Activated naive CD4-positive, alpha-beta T cell treated with anti-CD3 and anti-CD28 coated beads, Interleukin-2, amount 50 U/mL, for 72 hours (primary cell): ENCODE measurements around the gene MTMR10. TPM values are rescaled to one million over a fixed set of nuclear protein-coding genes. Genes with fewer than 3 reads are reported as not detected.

Source experiments
- ATAC-seq, 2 donors: fragments of 150-1000 bp; cut with Tn5 transposase; 2 replicates each; pipeline ENCODE4 v1.10.0; 2021; ENCODE audit warnings: mild to moderate bottlenecking in 2 of 2, moderate library complexity in 2 of 2
- DNase-seq, 2 donors: peaks; one replicate each; pipeline ENCODE4 v3.0.0; 2021 to 2022; ENCODE audit warnings: low spot score in 2 of 2
- H3K27ac Mint-ChIP-seq, 2 donors: one replicate each; pipeline ENCODE4 v1.8.0; 2022; ENCODE audit warnings: mild to moderate bottlenecking in 2 of 2, mixed read lengths in 2 of 2
- H3K36me3 Mint-ChIP-seq, 2 donors: one replicate each; pipeline ENCODE4 v1.8.0; 2022; ENCODE audit warnings: mixed read lengths in 2 of 2
- H3K9me3 Mint-ChIP-seq, 2 donors: one replicate each; pipeline ENCODE4 v1.8.0; 2022; ENCODE audit warnings: mixed read lengths in 2 of 2
- total RNA-seq, 2 donors: library from RNA; stranded (reverse); gene quantifications; one replicate each; pipeline ENCODE4 v1.2.3, GENCODE V29; 2022

MTMR10 gene
- total RNA-seq, 2 donors from 2014 or later = 13.1 to 14.5 TPM

DNA sequence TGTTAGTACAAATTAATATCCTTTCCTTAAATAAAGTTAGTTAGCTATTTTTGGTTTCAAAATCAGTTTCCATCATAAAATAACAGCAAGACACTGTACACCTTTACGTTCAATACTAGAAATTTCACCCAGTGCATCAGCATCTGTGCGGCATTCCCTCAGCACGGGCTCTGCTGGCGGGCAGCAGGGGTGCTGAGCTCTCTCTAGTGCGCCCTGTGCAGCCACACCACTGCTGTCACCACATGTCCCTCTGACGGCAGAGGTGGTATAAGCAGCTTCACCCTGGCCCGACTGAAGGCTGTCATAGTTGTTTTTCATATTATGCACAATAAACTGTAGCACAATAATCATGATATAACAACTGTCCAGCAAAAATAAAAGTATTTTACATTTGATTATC is 52.3 kb downstream of the MTMR10 start:
- Mint-ChIP-seq H3K27ac (no peak overlapping the region), H3K36me3 (peaks cover 13% of the 10 kb centered on the region in 2 donors), H3K9me3 (no peaks in the 10 kb centered on the region)
- DNase-seq = no peak
- no peak for ATAC-seq

DNA sequence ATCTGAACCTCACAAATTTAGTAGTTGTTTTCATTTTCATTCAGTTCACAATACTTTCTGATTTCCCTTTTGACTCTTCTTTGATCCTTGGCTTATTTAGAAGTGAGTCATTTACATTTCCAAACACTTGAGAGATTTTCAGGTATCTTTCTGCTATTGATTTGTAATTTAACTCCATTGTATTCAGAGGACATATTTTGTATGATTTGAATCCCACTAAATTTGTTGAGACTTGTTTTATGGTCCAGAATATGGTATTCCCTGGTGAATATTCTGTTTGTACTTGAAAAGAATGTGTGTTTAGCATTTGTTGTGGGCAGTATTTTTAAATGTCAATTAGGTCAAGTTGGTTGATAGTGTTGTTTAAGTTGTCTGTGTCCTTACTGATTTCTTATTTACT is 58.1 kb downstream of the MTMR10 start:
- Mint-ChIP-seq H3K36me3 (peaks cover 12 to 46% of the 10 kb centered on the region in 2 donors), H3K27ac (peak overlapping the region in 1 of 2 donors; percentile 51), H3K9me3 (no peaks in the 10 kb centered on the region)
- peak in 1 of 2 donors; percentile 60 for ATAC-seq
- DNase-seq = no peak

DNA sequence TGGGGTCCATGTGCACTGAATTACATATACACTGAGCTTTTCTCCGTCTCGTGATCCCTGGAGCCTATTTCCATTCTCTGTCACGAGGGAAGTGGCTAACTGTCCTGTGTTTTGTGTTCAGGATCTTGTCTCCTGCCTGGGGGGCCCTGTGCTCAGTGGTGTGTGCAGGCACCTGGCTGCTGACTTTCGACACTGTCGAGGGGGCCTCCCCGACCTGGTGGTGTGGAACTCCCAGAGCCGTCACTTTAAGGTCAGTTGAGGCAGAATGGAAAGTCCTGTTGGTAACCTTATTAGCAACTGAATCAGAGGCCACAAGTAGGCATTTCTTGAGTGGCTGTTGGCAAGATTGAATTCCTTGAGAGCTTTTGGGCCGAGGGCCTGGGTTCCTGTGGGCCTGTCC is 61.0 kb downstream of the MTMR10 start:
- no peak for ATAC-seq
- DNase-seq = no peak
- Mint-ChIP-seq H3K27ac (no peak overlapping the region), H3K9me3 (no peaks in the 10 kb centered on the region), H3K36me3 (peaks cover 12 to 39% of the 10 kb centered on the region in 2 donors)

DNA sequence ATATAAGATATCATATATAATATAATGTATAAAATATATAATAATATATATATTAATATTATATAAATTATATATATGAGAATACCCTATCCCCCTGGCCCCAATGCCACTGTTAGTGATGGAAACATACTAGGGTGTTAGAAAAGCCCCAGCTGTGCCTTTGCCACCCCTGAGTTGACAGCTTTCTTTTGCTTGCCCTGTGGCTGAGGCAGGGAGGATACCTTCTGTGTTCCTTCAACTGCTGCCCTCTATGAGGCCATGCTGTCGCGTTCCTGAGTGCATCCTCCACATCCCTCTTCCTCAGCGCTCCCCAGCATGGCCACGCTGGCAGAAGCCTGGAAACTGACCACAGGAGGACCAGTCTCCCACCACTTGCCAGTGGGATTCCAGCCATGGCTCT is 61.4 kb downstream of the MTMR10 start:
- no peak for DNase-seq
- peaks cover 12 to 39% of the 10 kb centered on the region in 2 donors for H3K36me3 Mint-ChIP-seq
- H3K27ac Mint-ChIP-seq = no peak overlapping the region
- peak in 1 of 2 donors; percentile 31 for ATAC-seq
- H3K9me3 Mint-ChIP-seq = no peaks in the 10 kb centered on the region

DNA sequence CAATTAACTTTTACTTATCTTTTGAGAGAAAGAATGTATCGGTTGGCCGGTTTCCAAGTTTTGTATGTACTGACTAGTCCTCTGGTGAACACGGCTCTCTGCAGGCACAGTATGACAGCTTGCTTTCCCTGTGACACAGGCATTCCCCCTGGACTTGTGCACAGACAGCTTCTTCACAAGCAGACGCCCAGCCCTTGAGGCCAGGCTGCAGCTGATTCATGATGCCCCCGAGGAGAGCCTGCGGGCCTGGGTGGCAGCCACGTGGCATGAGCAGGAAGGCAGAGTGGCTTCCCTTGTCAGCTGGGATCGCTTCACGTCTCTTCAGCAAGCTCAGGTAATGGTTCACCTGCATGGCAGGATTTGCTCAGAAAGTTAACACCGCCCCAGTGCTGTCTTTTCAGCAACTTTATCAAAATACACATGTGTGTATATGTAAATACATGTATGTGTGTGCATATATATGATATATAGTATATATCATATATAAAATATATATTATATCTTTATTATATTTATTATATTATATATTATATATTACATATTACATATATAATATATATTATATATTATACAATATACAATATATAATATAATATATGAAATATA is 62.3 kb downstream of the MTMR10 start:
- DNase-seq (no peak), ATAC-seq (peak in 1 of 2 donors; percentile 29)
- H3K27ac Mint-ChIP-seq = no peak overlapping the region
- H3K9me3 Mint-ChIP-seq = no peaks in the 10 kb centered on the region
- peaks cover 8 to 33% of the 10 kb centered on the region in 2 donors for H3K36me3 Mint-ChIP-seq

DNA sequence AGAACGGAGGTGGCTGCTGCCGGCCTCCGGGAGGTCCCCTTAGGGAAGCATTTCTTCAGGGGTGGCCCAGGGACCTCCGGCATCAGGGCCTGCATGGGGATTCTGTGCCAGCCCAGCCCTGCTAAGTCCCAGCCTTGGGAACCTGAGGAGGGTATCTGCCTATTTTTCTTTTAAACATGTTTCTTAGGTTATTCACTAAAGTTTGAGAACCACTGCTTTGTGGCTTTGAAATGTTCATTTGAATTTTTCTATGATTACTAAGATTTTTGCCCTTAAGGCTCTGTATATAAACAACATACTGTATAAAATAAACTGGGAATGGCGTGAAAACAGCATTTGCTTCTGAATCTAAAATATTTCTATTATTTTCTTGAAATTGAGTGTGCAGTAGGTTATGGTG is 63.4 kb downstream of the MTMR10 start:
- no peak for ATAC-seq
- H3K36me3 Mint-ChIP-seq = peaks cover 7 to 25% of the 10 kb centered on the region in 2 donors

DNA sequence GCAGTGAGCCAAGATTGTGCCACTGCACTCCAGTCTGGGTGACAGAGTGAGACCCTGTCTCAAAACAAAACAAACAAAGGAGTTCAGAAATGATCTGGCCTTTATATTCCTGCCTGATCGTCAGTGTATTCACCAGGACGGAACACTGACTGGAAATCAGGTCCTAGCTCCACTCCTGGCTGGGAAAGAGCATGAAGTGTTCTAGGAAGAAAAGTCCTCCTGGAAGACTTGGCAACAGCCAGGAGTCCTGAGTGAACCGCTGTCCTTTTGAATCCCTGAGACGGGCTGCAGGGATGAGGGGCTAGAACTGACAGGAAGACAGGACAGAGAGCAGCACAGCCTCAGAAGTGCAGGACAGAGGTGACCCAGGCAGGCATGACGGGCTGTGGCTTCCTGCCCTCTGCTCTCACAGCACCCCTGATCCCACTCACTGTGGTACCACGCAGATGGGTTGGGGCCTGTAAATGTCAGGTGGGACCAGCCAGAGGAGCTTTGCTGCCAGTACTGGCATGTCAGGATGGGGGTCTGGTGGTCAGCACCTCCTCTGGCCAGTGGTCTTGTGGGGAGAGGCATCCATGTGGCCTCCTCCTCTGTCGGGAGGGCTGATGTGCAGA is 64.2 kb downstream of the MTMR10 start:
- DNase-seq = no peak
- Mint-ChIP-seq H3K9me3 (no peaks in the 10 kb centered on the region), H3K36me3 (peaks cover 7 to 19% of the 10 kb centered on the region in 2 donors), H3K27ac (peak overlapping the region; percentile 24 to 50)
- peak in 1 of 2 donors; percentile 23 for ATAC-seq

More for the DNA sequence above, 63.4 kb downstream of the MTMR10 start:
- no peak overlapping the region for H3K27ac Mint-ChIP-seq
- H3K9me3 Mint-ChIP-seq = no peaks in the 10 kb centered on the region
- DNase-seq = no peak

DNA sequence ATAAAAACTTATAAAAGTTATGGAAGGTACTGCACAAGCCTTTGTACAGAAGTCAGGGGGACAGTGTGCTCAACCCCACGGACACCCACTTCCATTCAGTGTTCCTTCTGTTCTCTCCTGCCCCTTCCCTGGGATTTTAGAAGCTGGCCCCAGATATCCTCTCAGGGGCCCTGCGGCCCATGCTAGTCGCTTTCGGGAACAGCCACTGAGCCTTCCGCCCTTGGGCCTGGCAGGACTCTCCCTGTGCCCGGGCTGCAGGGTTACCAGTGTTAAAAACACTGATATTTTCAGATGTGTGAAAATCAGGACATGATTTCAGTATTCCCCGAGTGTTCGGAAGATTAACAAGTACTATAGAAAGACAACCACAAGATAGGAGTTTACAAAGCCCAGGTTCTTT is 65.3 kb downstream of the MTMR10 start:
- Mint-ChIP-seq H3K9me3 (no peaks in the 10 kb centered on the region), H3K36me3 (peaks cover 7 to 8% of the 10 kb centered on the region in 2 donors), H3K27ac (no peak overlapping the region)
- ATAC-seq = no peak
- no peak for DNase-seq

DNA sequence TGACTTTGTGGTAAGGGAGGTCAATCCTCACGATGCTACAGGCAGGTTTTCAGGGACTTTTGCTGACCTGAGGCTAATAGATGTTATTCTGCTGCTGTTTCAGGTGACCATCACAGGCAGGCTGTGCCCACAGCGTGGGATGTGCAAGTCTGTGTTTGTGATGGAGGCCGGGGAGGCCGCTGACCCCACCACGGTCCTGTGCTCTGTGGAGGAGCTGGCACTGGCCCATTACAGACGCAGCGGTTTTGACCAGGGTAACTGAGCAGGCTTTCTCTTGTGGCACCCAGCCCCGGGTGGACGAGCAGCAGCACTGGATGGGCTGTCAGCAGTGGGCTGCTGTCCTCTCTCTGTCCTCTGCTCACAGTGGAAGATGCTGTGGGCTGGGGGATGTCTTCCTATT is 65.7 kb downstream of the MTMR10 start:
- peaks cover 5 to 7% of the 10 kb centered on the region in 2 donors for H3K36me3 Mint-ChIP-seq
- no peak for ATAC-seq
- H3K9me3 Mint-ChIP-seq = no peaks in the 10 kb centered on the region
- DNase-seq = no peak
- no peak overlapping the region for H3K27ac Mint-ChIP-seq

DNA sequence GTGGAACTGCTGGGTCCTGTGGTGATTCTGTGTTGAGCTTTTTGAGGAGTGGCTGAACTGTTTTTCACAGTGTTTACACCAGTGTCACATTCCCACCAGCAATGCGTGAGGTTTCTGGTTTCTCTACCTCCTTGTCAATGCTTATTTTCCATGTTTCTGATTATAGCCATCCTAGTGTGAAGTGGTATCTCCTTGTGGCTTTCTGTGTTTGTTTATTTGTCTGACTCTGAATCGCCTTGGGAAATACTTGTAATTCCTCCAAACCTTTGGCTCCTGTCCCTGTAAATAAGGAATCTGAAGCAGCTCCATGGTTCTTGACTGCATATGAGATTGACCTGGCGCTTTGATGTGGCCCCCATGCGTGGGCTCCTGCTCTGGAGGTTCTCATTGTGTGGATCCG is 67.1 kb downstream of the MTMR10 start:
- no peaks in the 10 kb centered on the region for H3K9me3 Mint-ChIP-seq
- ATAC-seq (no peak), DNase-seq (no peak)
- no peak overlapping the region for H3K27ac Mint-ChIP-seq
- H3K36me3 Mint-ChIP-seq = no peaks in the 10 kb centered on the region

DNA sequence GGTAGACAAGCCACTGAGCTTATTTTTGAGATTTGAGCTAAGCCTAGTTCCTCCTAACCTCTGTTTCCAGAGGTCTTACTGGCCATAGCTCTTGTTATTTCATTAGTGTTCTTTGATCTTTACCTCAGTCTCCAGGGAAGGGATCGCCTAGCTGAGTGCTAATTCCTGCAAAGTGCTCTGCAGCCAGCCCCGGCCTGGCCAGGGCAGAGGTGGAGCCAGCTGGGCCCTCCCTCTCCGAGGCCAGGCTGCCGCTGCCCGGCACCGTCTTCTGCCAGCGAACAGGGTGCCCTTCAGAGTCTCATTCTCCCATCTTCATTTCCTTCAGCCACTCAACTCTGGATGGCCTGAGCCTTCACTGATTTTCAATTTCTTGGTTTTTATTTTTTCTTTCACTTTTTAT is 68.0 kb downstream of the MTMR10 start:
- Mint-ChIP-seq H3K9me3 (no peaks in the 10 kb centered on the region), H3K27ac (peak overlapping the region in 1 of 2 donors; percentile 51), H3K36me3 (no peaks in the 10 kb centered on the region)
- ATAC-seq = no peak
- no peak for DNase-seq

DNA sequence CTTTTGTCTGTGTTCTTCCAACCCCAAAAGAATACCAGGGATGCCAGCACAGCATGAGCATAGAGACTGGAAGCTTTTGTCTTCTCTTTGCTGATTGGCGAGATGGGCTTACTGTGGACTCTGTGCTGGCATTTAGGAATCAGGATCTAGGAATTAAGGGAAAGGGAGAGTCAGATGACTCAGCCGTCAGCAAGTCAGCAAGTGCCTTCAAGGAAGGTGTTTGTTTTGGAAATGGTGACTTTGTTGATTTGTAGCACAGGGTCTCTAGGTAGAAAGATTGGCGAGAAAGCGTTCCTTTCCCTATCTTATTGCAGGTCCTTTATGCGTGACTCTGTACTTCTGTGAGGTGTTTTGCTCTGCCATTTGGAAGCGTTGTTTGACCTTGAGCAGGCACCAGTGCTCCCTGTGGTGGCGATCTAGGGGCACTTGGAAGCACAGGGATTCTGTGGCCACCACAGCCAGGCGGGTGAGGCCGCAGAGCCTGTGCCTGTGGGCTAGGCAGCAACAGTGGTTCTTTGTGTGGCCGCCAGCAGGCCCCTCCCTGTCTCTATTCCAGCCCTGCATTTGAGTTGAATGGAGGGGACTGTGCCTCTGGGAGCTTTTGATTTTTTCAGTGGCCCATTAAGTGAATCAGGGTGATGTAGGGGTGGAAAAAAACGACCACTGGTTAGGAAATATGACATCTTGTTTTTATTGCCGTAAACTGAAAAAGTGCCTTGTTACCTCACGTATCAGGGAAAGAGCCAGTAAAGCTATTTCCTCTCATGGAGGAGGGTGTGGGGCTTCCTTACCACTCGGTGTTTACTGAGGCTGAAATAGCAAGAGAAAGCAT is 68.7 kb downstream of the MTMR10 start:
- Mint-ChIP-seq H3K36me3 (no peaks in the 10 kb centered on the region), H3K9me3 (no peaks in the 10 kb centered on the region), H3K27ac (peak overlapping the region in 1 of 2 donors; percentile 41)
- DNase-seq (no peak), ATAC-seq (no peak)

DNA sequence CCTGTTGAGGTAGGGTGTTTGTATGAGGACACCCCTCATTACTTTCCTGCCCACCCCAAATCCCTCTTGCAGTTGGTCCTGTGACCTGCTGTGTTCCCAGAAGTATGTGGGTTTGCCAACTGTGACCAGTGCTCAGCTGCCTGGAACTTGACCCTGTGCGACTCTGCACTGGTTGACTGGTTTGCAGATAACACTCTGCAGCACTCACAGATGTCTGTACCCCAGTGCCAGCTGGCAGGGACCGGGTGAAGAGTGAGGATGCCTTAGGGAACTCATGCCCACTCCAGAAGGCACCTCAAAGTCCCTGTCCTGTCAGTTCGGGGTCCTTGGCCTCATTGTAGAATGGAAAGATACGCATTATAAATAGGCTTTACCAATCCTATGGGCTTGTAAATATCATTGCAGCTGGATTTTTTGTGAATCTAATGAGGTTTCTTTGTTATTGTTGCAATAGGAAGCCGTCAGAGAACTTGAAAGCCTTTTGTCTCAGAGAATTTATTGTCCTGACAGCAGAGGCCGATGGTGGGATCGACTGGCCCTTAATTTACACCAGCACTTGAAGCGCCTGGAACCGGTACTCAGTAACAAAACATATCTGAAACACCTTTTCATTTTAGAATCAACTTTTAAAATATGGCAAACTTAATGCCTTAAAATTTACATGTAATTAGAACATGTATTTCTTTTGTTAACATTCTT is 69.5 kb downstream of the MTMR10 start:
- peak overlapping the region in 1 of 2 donors; percentile 41 for H3K27ac Mint-ChIP-seq
- H3K36me3 Mint-ChIP-seq = no peaks in the 10 kb centered on the region
- no peak for ATAC-seq
- DNase-seq = no peak
- H3K9me3 Mint-ChIP-seq = no peaks in the 10 kb centered on the region

DNA sequence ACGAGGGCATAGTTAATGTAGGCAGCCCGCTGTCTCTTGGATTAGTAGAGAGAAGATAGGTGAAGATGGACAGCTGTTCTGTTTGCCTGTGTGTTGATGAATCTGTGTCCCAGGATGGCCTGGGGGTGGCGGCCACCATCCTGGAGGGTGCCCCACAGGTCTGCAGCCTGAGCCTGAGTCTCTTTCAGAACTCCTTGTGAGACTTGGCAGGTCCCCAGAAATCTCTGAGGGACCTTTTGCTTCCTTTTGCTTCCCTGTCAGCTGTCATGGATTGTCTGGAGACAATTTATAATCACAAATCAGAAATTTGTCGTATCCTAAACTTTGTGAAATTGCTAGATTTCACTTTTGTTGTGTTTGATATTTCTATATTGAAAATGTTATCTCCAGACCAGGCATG is 70.3 kb downstream of the MTMR10 start:
- DNase-seq (no peak), ATAC-seq (no peak)
- Mint-ChIP-seq H3K36me3 (no peaks in the 10 kb centered on the region), H3K27ac (no peak overlapping the region), H3K9me3 (no peaks in the 10 kb centered on the region)

DNA sequence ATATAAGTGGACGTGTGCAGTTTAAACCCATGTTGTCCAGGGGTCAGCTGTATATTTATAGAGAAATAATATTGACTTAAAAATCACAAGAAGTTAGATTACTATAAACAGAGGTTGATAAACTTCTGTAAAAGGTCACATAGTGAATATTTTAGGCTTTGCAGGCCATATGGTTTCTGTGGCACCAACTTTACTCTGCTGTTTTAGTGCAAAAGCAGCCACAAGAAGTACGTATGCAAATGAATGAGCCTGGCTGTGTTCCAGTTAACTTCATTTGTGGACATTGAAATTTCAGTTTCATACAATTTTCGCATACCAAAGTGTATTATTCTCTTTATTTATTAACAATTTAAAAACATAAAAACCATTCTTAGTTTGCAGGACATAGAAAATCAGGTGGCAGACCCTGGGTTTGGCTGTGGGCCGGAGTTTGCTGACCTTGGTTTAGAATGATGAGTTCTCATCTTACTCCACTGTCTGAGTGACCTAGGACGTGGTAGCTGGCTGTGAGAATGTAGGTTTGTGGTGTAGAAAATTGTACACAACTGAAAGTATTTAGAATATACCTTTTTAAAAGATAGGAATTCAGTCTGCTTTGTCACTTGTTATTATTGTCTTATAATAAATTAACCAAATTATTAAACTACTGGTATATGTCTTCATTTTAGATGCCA is 71.4 kb downstream of the MTMR10 start:
- ATAC-seq (no peak), DNase-seq (no peak)
- Mint-ChIP-seq H3K36me3 (no peaks in the 10 kb centered on the region), H3K27ac (no peak overlapping the region), H3K9me3 (no peaks in the 10 kb centered on the region)

DNA sequence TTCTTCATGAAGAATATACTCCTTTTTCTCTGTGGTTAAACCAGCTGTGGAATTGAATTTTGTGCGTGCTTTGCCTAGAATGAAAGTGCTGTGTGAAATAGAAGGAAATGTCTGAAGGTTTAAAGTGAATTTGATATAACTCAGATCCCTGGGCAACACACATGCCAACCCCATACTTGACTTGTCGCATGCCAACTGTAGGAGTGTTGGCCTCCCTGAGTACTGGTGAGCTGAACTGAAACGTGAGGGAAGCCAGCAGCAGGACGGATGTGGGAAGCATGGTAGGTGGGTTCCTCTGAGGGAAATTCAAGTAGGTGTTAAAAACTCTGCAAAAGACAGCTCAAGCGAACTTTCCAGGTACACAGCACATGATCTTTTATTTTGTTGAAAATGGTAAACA is 73.1 kb downstream of the MTMR10 start:
- H3K36me3 Mint-ChIP-seq = no peaks in the 10 kb centered on the region
- ATAC-seq = no peak
- no peak overlapping the region for H3K27ac Mint-ChIP-seq
- no peak for DNase-seq
- no peaks in the 10 kb centered on the region for H3K9me3 Mint-ChIP-seq
